Stimulated activated effector memory CD8-positive, alpha-beta T cell treated with anti-CD3 and anti-CD28 coated beads, Interleukin-12 subunit alpha, Interleukin-12 subunit beta, amount 100 ng/mL, for 72 hours (primary cell): Measurements from ENCODE around the gene WNT11.

Experiments
- ATAC-seq: fragments of 150-1000 bp; cut with Tn5 transposase; 2 replicates; pipeline ENCODE4 v1.10.0; 2021
- DNase-seq, 2 donors: peaks; one replicate each; pipeline ENCODE4 v3.0.0; 2021 to 2022; ENCODE audit warnings: low spot score in 2 of 2
- H3K27ac Mint-ChIP-seq: one replicate; pipeline ENCODE4 v1.8.0; 2022; ENCODE audit warnings: mild to moderate bottlenecking, mixed read lengths
- H3K36me3 Mint-ChIP-seq: one replicate; pipeline ENCODE4 v1.8.0; 2022; ENCODE audit warnings: mild to moderate bottlenecking, mixed read lengths
- H3K4me1 Mint-ChIP-seq: one replicate; pipeline ENCODE4 v1.8.0; 2022; ENCODE audit warnings: mixed read lengths
- H3K4me3 Mint-ChIP-seq: one replicate; pipeline ENCODE4 v1.8.0; 2022; ENCODE audit warnings: mild to moderate bottlenecking, mixed read lengths
- H3K9me3 Mint-ChIP-seq: one replicate; pipeline ENCODE4 v1.8.0; 2022; ENCODE audit warnings: mixed read lengths

Gene WNT11

GRCh38 chr11:76242004-76242779 lies 35.9 kb upstream of the WNT11 start:
- Mint-ChIP-seq H3K4me3 (no peak overlapping the region), H3K9me3 (no peaks in the 10 kb centered on the region), H3K36me3 (no peaks in the 10 kb centered on the region), H3K27ac (no peak overlapping the region), H3K4me1 (no peaks in the 10 kb centered on the region)
- DNase-seq = no peak
- ATAC-seq = no peak

GRCh38 chr11:76241243-76242000 lies 35.1 kb upstream of the WNT11 start:
- Mint-ChIP-seq H3K36me3 (peaks cover 7% of the 10 kb centered on the region), H3K4me3 (no peak overlapping the region), H3K4me1 (peaks cover 6% of the 10 kb centered on the region), H3K27ac (no peak overlapping the region), H3K9me3 (no peaks in the 10 kb centered on the region)
- ATAC-seq = no peak
- no peak for DNase-seq

GRCh38 chr11:76240666-76241065 lies 34.4 kb upstream of the WNT11 start:
- H3K4me1 Mint-ChIP-seq = peaks cover 13% of the 10 kb centered on the region
- no peak overlapping the region for H3K4me3 Mint-ChIP-seq
- H3K36me3 Mint-ChIP-seq = peaks cover 15% of the 10 kb centered on the region
- ATAC-seq = no peak
- peak overlapping the region; percentile 29 for H3K27ac Mint-ChIP-seq
- no peak for DNase-seq
- H3K9me3 Mint-ChIP-seq = no peaks in the 10 kb centered on the region

- DNase-seq = no peak
- peaks cover 18% of the 10 kb centered on the region for H3K4me1 Mint-ChIP-seq
- no peaks in the 10 kb centered on the region for H3K9me3 Mint-ChIP-seq
- no peak for ATAC-seq
- H3K27ac Mint-ChIP-seq = peak overlapping the region; percentile 29
- no peak overlapping the region for H3K4me3 Mint-ChIP-seq
- peaks cover 20% of the 10 kb centered on the region for H3K36me3 Mint-ChIP-seq
Observed at GRCh38 chr11:76240161-76240540, 33.8 kb upstream of the WNT11 start.

GRCh38 chr11:76239483-76240160 lies 33.3 kb upstream of the WNT11 start:
- Mint-ChIP-seq H3K4me1 (peaks cover 20% of the 10 kb centered on the region), H3K27ac (no peak overlapping the region), H3K36me3 (peaks cover 25% of the 10 kb centered on the region), H3K9me3 (no peaks in the 10 kb centered on the region), H3K4me3 (no peak overlapping the region)
- no peak for ATAC-seq
- no peak for DNase-seq

- ATAC-seq (no peak), DNase-seq (no peak)
- Mint-ChIP-seq H3K36me3 (peaks cover 30% of the 10 kb centered on the region), H3K27ac (no peak overlapping the region), H3K4me3 (no peak overlapping the region), H3K9me3 (no peaks in the 10 kb centered on the region), H3K4me1 (peaks cover 24% of the 10 kb centered on the region)
Observed at GRCh38 chr11:76238551-76238950, 32.2 kb upstream of the WNT11 start.

- H3K4me3 Mint-ChIP-seq = no peak overlapping the region
- peaks cover 30% of the 10 kb centered on the region for H3K4me1 Mint-ChIP-seq
- no peak overlapping the region for H3K27ac Mint-ChIP-seq
- DNase-seq (no peak), ATAC-seq (no peak)
- H3K9me3 Mint-ChIP-seq = no peaks in the 10 kb centered on the region
- H3K36me3 Mint-ChIP-seq = peaks cover 30% of the 10 kb centered on the region
Observed at GRCh38 chr11:76237914-76238313, 31.6 kb upstream of the WNT11 start.

GRCh38 chr11:76237000-76237649 lies 30.8 kb upstream of the WNT11 start:
- Mint-ChIP-seq H3K9me3 (no peaks in the 10 kb centered on the region), H3K4me3 (peak overlapping the region; percentile 88), H3K36me3 (peaks cover 32% of the 10 kb centered on the region), H3K4me1 (peaks cover 35% of the 10 kb centered on the region), H3K27ac (peak overlapping the region; percentile 99)
- ATAC-seq = no peak
- DNase-seq = no peak

- no peaks in the 10 kb centered on the region for H3K9me3 Mint-ChIP-seq
- H3K4me1 Mint-ChIP-seq = peaks cover 43% of the 10 kb centered on the region
- peaks cover 35% of the 10 kb centered on the region for H3K36me3 Mint-ChIP-seq
- H3K27ac Mint-ChIP-seq = peak overlapping the region; percentile 99
- ATAC-seq = peak; percentile 27
- peak in 1 of 2 donors; percentile 43 for DNase-seq
- peak overlapping the region; percentile 88 for H3K4me3 Mint-ChIP-seq
Observed at GRCh38 chr11:76236092-76236999, 30.0 kb upstream of the WNT11 start.

GRCh38 chr11:76235233-76236091 lies 29.2 kb upstream of the WNT11 start:
- DNase-seq (peak; percentile 95 to 99), ATAC-seq (peak; percentile 91)
- peaks cover 35% of the 10 kb centered on the region for H3K36me3 Mint-ChIP-seq
- H3K27ac Mint-ChIP-seq = peak overlapping the region; percentile 99
- peaks cover 46% of the 10 kb centered on the region for H3K4me1 Mint-ChIP-seq
- peak overlapping the region; percentile 88 for H3K4me3 Mint-ChIP-seq
- H3K9me3 Mint-ChIP-seq = no peaks in the 10 kb centered on the region

- Mint-ChIP-seq H3K9me3 (no peaks in the 10 kb centered on the region), H3K27ac (peak overlapping the region; percentile 99), H3K4me1 (peaks cover 46% of the 10 kb centered on the region), H3K4me3 (peak overlapping the region; percentile 88), H3K36me3 (peaks cover 35% of the 10 kb centered on the region)
- ATAC-seq (peak; percentile 50), DNase-seq (no peak)
Observed at GRCh38 chr11:76234416-76235232, 28.3 kb upstream of the WNT11 start.

- no peak for ATAC-seq
- Mint-ChIP-seq H3K4me1 (peaks cover 46% of the 10 kb centered on the region), H3K36me3 (peaks cover 35% of the 10 kb centered on the region), H3K27ac (peak overlapping the region; percentile 99), H3K4me3 (peak overlapping the region; percentile 88), H3K9me3 (no peaks in the 10 kb centered on the region)
- DNase-seq = no peak
Observed at GRCh38 chr11:76234021-76234415, 27.7 kb upstream of the WNT11 start.
